H9 (cell line): Measurements from ENCODE around the gene MCM10. TPM values are rescaled to one million over a fixed set of nuclear protein-coding genes. Genes with fewer than 3 reads are reported as not detected.

Experiments
- DNase-seq: peaks from one replicate; pipeline ENCODE4 v3.0.0-alpha.2; 2017
- H2AFZ ChIP-seq: one replicate; pipeline ENCODE4 v1.6.1; 2013; ENCODE audit warnings: mild to moderate bottlenecking, low read length, control low read depth, moderate library complexity
- H2AK5ac ChIP-seq: 2 replicates; pipeline ENCODE4 v1.6.1; 2013; ENCODE audit warnings: low read length, control low read depth, mixed read lengths; ENCODE audit not compliant: insufficient read length
- H2BK120ac ChIP-seq: one replicate; pipeline ENCODE4 v1.6.1; 2013; ENCODE audit warnings: low read depth, mild to moderate bottlenecking, low read length, control low read depth, inconsistent platforms; ENCODE audit not compliant: poor library complexity, severe bottlenecking
- H2BK12ac ChIP-seq: 2 replicates; pipeline ENCODE4 v1.6.1; 2013; ENCODE audit warnings: low read length, control low read depth, mixed read lengths, low read depth; ENCODE audit not compliant: insufficient read length
- H2BK15ac ChIP-seq: 2 replicates; pipeline ENCODE4 v1.6.1; 2013; ENCODE audit warnings: low read depth, low read length, control low read depth
- H2BK20ac ChIP-seq: one replicate; pipeline ENCODE4 v1.6.1; 2013; ENCODE audit warnings: low read depth, mild to moderate bottlenecking, low read length, control low read depth, inconsistent platforms; ENCODE audit not compliant: poor library complexity, severe bottlenecking
- H2BK5ac ChIP-seq: 2 replicates; pipeline ENCODE4 v1.6.1; 2013; ENCODE audit warnings: low read length, control low read depth, mixed read lengths; ENCODE audit not compliant: insufficient read length
- H3K14ac ChIP-seq: 2 replicates; pipeline ENCODE4 v1.6.1; 2013; ENCODE audit warnings: low read length, control low read depth; ENCODE audit not compliant: insufficient read depth
- H3K18ac ChIP-seq: 2 replicates; pipeline ENCODE4 v1.6.1; 2013; ENCODE audit warnings: low read depth, mild to moderate bottlenecking, mixed read lengths, low read length, control low read depth; ENCODE audit not compliant: insufficient read length
- H3K23ac ChIP-seq: 2 replicates; pipeline ENCODE4 v1.6.1; 2013; ENCODE audit warnings: low read length, control low read depth, mixed read lengths, low read depth; ENCODE audit not compliant: insufficient read length
- H3K23me2 ChIP-seq: 2 replicates; pipeline ENCODE4 v1.6.1; 2013; ENCODE audit warnings: low read depth, mild to moderate bottlenecking, mixed read lengths, low read length, control low read depth; ENCODE audit not compliant: insufficient read length, poor library complexity, severe bottlenecking
- H3K27ac ChIP-seq: 2 replicates; pipeline ENCODE4 v1.5.1; 2013; ENCODE audit warnings: low read length, control low read depth, mixed read lengths, low read depth; ENCODE audit not compliant: insufficient read length
- H3K27me3 ChIP-seq: 2 replicates; pipeline ENCODE4 v1.6.1; 2013; ENCODE audit warnings: low read length, control low read depth, inconsistent platforms; ENCODE audit not compliant: insufficient read depth
- H3K4ac ChIP-seq: 2 replicates; pipeline ENCODE4 v1.6.1; 2013; ENCODE audit warnings: low read depth, mild to moderate bottlenecking, control low read depth, inconsistent platforms, low read length, moderate library complexity
- H3K4me1 ChIP-seq: 2 replicates; pipeline ENCODE4 v1.6.1; 2013; ENCODE audit warnings: low read length, control low read depth, inconsistent platforms; ENCODE audit not compliant: insufficient read depth
- H3K4me2 ChIP-seq: 2 replicates; pipeline ENCODE4 v1.6.1; 2013; ENCODE audit warnings: low read length, control low read depth, mixed read lengths; ENCODE audit not compliant: insufficient read length, insufficient read depth
- H3K56ac ChIP-seq: 2 replicates; pipeline ENCODE4 v1.6.1; 2013; ENCODE audit warnings: low read depth, mild to moderate bottlenecking, mixed read lengths, low read length, control low read depth; ENCODE audit not compliant: insufficient read length
- H3K79me1 ChIP-seq: 2 replicates; pipeline ENCODE4 v1.6.1; 2013; ENCODE audit warnings: low read depth, mild to moderate bottlenecking, moderate library complexity, low read length, control low read depth, inconsistent platforms; ENCODE audit not compliant: insufficient read depth, poor library complexity, severe bottlenecking
- H3K79me2 ChIP-seq: 2 replicates; pipeline ENCODE4 v1.6.1; 2013; ENCODE audit warnings: low read length, control low read depth, inconsistent platforms; ENCODE audit not compliant: insufficient read depth
- H3K9ac ChIP-seq: 2 replicates; pipeline ENCODE4 v1.6.1; 2013; ENCODE audit warnings: low read length, control low read depth, mixed read lengths; ENCODE audit not compliant: insufficient read length; ENCODE audit errors: extremely low read depth
- H3K9me3 ChIP-seq: one replicate; pipeline ENCODE4 v1.6.1; 2013; ENCODE audit warnings: low read depth, low read length, inconsistent platforms; ENCODE audit not compliant: control insufficient read depth
- H3T11ph ChIP-seq: one replicate; pipeline ENCODE4 v1.6.1; 2013; ENCODE audit warnings: mild to moderate bottlenecking, low read length, control low read depth, inconsistent platforms
- H4K20me1 ChIP-seq: one replicate; pipeline ENCODE4 v1.6.1; 2013; ENCODE audit not compliant: control insufficient read depth, insufficient read length, insufficient read depth
- H4K5ac ChIP-seq: 2 replicates; pipeline ENCODE4 v1.6.1; 2013; ENCODE audit warnings: low read depth, mild to moderate bottlenecking, mixed read lengths, low read length, control low read depth; ENCODE audit not compliant: insufficient read length
- H4K8ac ChIP-seq: replicated peaks from 2 replicates; pipeline ENCODE4 v1.6.1; 2013; ENCODE audit warnings: low read length, control low read depth, mixed read lengths, low read depth; ENCODE audit not compliant: insufficient read length
- H4K91ac ChIP-seq: 2 replicates; pipeline ENCODE4 v1.6.1; 2013; ENCODE audit warnings: low read depth, mild to moderate bottlenecking, moderate library complexity, mixed read lengths, low read length, control low read depth; ENCODE audit not compliant: insufficient read length
- H3K27ac Mint-ChIP-seq, 3 experiments: 2 replicates in 2 of 3; 3 replicates in 1 of 3; pipeline ENCODE4 v1.8.0; 2020 to 2021; ENCODE audit warnings: mixed read lengths in 3 of 3, mild to moderate bottlenecking in 1 of 3, moderate library complexity in 1 of 3
- H3K27me3 Mint-ChIP-seq: 2 replicates; pipeline ENCODE4 v1.8.0; 2021; ENCODE audit warnings: low read depth, mild to moderate bottlenecking, moderate library complexity, mixed read lengths
- H3K36me3 Mint-ChIP-seq, 3 experiments: 2 replicates in 2 of 3; 3 replicates in 1 of 3; pipeline ENCODE4 v1.8.0; 2020 to 2021; ENCODE audit warnings: low read depth in 3 of 3, mixed read lengths in 3 of 3; ENCODE audit not compliant: insufficient read depth in 1 of 3
- H3K4me1 Mint-ChIP-seq, 2 experiments: 2 replicates each; pipeline ENCODE4 v1.8.0; 2020; ENCODE audit warnings: mixed read lengths in 2 of 2
- H3K4me3 Mint-ChIP-seq, 2 experiments: 2 replicates in 1 of 2; 3 replicates in 1 of 2; pipeline ENCODE4 v1.8.0; 2020 to 2021; ENCODE audit warnings: mild to moderate bottlenecking in 2 of 2, mixed read lengths in 2 of 2, moderate library complexity in 1 of 2
- H3K9me3 Mint-ChIP-seq, 2 experiments: 2 replicates in 1 of 2; 3 replicates in 1 of 2; pipeline ENCODE4 v1.8.0; 2020; ENCODE audit warnings: mild to moderate bottlenecking in 2 of 2, mixed read lengths in 2 of 2, moderate library complexity in 1 of 2
- CTCF ChIP-seq: fragments of 200-600 bp; sonication (generic); conservative IDR thresholded peaks from 3 replicates; pipeline ENCODE4 v1.8.0; 2021; ENCODE audit warnings: antibody characterized with exemption, mild to moderate bottlenecking
- WGBS: extraction: QIAGEN DNeasy Blood & Tissue Kit; methylation state at CpG from one replicate; pipeline ENCODE4 v1.1.7; 2013; ENCODE audit warnings: missing lambda C conversion rate, low lambda C conversion rate, mixed read lengths; ENCODE audit not compliant: insufficient read length; ENCODE audit errors: extremely low coverage; 5-methylcytosine and 5-hydroxymethylcytosine counted together
- total RNA-seq: library from RNA; stranded (reverse); gene quantifications from 2 replicates; pipeline ENCODE4 v1.2.1, GENCODE V29; 2021

MCM10 gene
- total RNA-seq, 1 experiment from 2014 or later = 67.4 TPM

GRCh38 chr10:13225601-13226000 lies 64.2 kb downstream of the MCM10 start:
- no peak overlapping the region for H3T11ph ChIP-seq
- DNase-seq = no peak
- no peak overlapping the region for H2AK5ac ChIP-seq
- no peaks in the 10 kb centered on the region for H3K79me1 ChIP-seq
- no peak overlapping the region for H3K9ac ChIP-seq
- no peak overlapping the region for H3K14ac ChIP-seq
- H4K91ac ChIP-seq = no peak overlapping the region
- no peak overlapping the region for H3K23ac ChIP-seq
- H3K18ac ChIP-seq = no peak overlapping the region
- whole genome bisulfite sequencing = no CpG with 5 or more reads among the region's 8 CpGs
- H3K4me1 ChIP-seq = no peaks in the 10 kb centered on the region
- H3K23me2 ChIP-seq = no peaks in the 10 kb centered on the region
- H3K4me2 ChIP-seq = no peak overlapping the region
- no peaks in the 10 kb centered on the region for H3K79me2 ChIP-seq
- no peak for TF ChIP-seq CTCF
- Mint-ChIP-seq H3K27me3 (peaks cover 3% of the 10 kb centered on the region; the same call in 1 of the 2 replicates), H3K27ac (0 out of 7 replicates have a peak overlapping the region, but pooled peaks of 1 of the 3 experiments have one; percentile 65), H3K4me1 (peaks cover 13 to 20% of the 10 kb centered on the region in 2 experiments), H3K36me3 (no peaks in the 10 kb centered on the region), H3K9me3 (no peaks in the 10 kb centered on the region), H3K4me3 (no peak overlapping the region)
- H4K5ac ChIP-seq = no peak overlapping the region
- no peaks in the 10 kb centered on the region for H3K27me3 ChIP-seq
- no peak overlapping the region for H2BK120ac ChIP-seq
- H2BK20ac ChIP-seq = no peak overlapping the region
- H2BK12ac ChIP-seq = no peak overlapping the region
- no peaks in the 10 kb centered on the region for H3K9me3 ChIP-seq
- no peak overlapping the region for H3K56ac ChIP-seq
- H2AFZ ChIP-seq = no peak overlapping the region
- no peaks in the 10 kb centered on the region for H4K20me1 ChIP-seq
- H4K8ac ChIP-seq = no peak overlapping the region
- H2BK15ac ChIP-seq = no peak overlapping the region
- no peak overlapping the region for H3K4ac ChIP-seq
- no peak overlapping the region for H2BK5ac ChIP-seq
- H3K27ac ChIP-seq = no peak overlapping the region
